Gastroesophageal sphincter (tissue), 4 donors: ENCODE measurements around the gene MAP2K6. TPM values are rescaled to one million over a fixed set of nuclear protein-coding genes. Genes with fewer than 3 reads are reported as not detected.

ENCODE experiments used
- ATAC-seq: fragments of 150-250 bp; one replicate; pipeline ENCODE4 v1.9.1; 2016; ENCODE audit warnings: mild to moderate bottlenecking, moderate library complexity
- H3K27ac ChIP-seq, 4 donors: fragments of 200-600 bp; sonication (generic) in 3 of 4; 1 replicate in 3 of 4; 2 replicates in 1 of 4; pipeline ENCODE4 v1.5.1; 2016 to 2019
- H3K27me3 ChIP-seq: fragments of 200-600 bp; sonication (generic); one replicate; pipeline ENCODE4 v1.5.1; 2019
- H3K36me3 ChIP-seq, 2 donors: fragments of 200-600 bp; sonication (generic); one replicate each; pipeline ENCODE4 v1.5.1; 2019; ENCODE audit warnings: control low read depth in 1 of 2
- H3K4me1 ChIP-seq, 3 donors: fragments of 200-600 bp; sonication (generic); 1 replicate in 2 of 3; 2 replicates in 1 of 3; pipeline ENCODE4 v1.5.1; 2016 to 2019; ENCODE audit warnings: control low read depth in 2 of 3
- H3K4me3 ChIP-seq, 2 donors: fragments of 200-600 bp; sonication (generic); one replicate each; pipeline ENCODE4 v1.5.1; 2019; ENCODE audit warnings: mild to moderate bottlenecking in 1 of 2, moderate library complexity in 1 of 2
- H3K9me3 ChIP-seq, 3 donors: fragments of 200-600 bp; sonication (generic); one replicate each; pipeline ENCODE4 v1.5.1; 2017 to 2019; ENCODE audit warnings: control low read depth in 2 of 3
- CTCF ChIP-seq, 4 experiments: fragments of 200-600 bp in 2 of 4; fragments of 450-650 bp in 2 of 4; sonication (generic) in 1 of 4; IDR thresholded peaks; one replicate each; pipeline ENCODE4 v1.5.1; 2017 to 2019; ENCODE audit warnings: antibody characterized with exemption in 4 of 4, mild to moderate bottlenecking in 2 of 4, moderate library complexity in 2 of 4
- EP300 ChIP-seq: sonication (generic); formaldehyde crosslinking; IDR thresholded peaks from one replicate; pipeline ENCODE4 v1.6.1; 2017; ENCODE audit warnings: antibody characterized with exemption, mild to moderate bottlenecking
- POLR2A ChIP-seq, 2 donors: fragments of 450-650 bp; IDR thresholded peaks; one replicate each; pipeline ENCODE4 v1.6.1; 2017; ENCODE audit warnings: antibody characterized with exemption in 2 of 2, mild to moderate bottlenecking in 2 of 2, moderate library complexity in 1 of 2
- POLR2AphosphoS5 ChIP-seq: sonication (generic); formaldehyde crosslinking; IDR thresholded peaks from one replicate; pipeline ENCODE4 v1.6.1; 2017; ENCODE audit warnings: antibody characterized with exemption
- WGBS, 2 donors: methylation state at CpG; one replicate each; pipeline ENCODE4 v1.1.5; 2018; ENCODE audit warnings: low coverage in 1 of 2; 5-methylcytosine and 5-hydroxymethylcytosine counted together
- total RNA-seq, 4 donors: library from RNA; depleted of rRNA; stranded (reverse); fragments of >200 nt; gene quantifications; one replicate each; pipeline ENCODE4 v1.1.0, GENCODE V29; 2016

Gene MAP2K6
- total RNA-seq, 4 donors from 2014 or later, result 0.69 to 8.7 (median 2.4) TPM

- 81 to 88% methylated on average over 7 of the region's 7 CpGs for WGBS, 2 donors
- H3K36me3 ChIP-seq, result no peaks in the 10 kb centered on the region
- H3K9me3 ChIP-seq, result no peaks in the 10 kb centered on the region
- no peak overlapping the region for H3K27ac ChIP-seq
- TF ChIP-seq POLR2AphosphoS5, result no peak
- no peak for TF ChIP-seq CTCF (IDR thresholded peaks at IDR 0.05)
- no peak for TF ChIP-seq POLR2A (IDR thresholded peaks at IDR 0.05)
- no peak for TF ChIP-seq EP300
- no peaks in the 10 kb centered on the region for H3K27me3 ChIP-seq
- no peak for ATAC-seq
- H3K4me3 ChIP-seq, result no peak overlapping the region
- no peaks in the 10 kb centered on the region for H3K4me1 ChIP-seq
Measured at GRCh38 chr17:69388822-69389442, 25.6 kb upstream of the MAP2K6 start.

- no peaks in the 10 kb centered on the region for H3K4me1 ChIP-seq
- no peak for ATAC-seq
- TF ChIP-seq POLR2A (IDR thresholded peaks at IDR 0.05) (no peak), EP300 (no peak), POLR2AphosphoS5 (no peak)
- 68 to 79% methylated on average over 10 to 15 of the region's 15 CpGs for WGBS, 2 donors
- H3K9me3 ChIP-seq, result no peaks in the 10 kb centered on the region
- H3K36me3 ChIP-seq, result no peaks in the 10 kb centered on the region
- H3K27ac ChIP-seq, result no peak overlapping the region
- H3K27me3 ChIP-seq, result no peaks in the 10 kb centered on the region
- no peak overlapping the region for H3K4me3 ChIP-seq
Measured at GRCh38 chr17:69390795-69391501, 23.5 kb upstream of the MAP2K6 start.

- Histone ChIP-seq H3K27ac (no peak overlapping the region), H3K4me1 (no peaks in the 10 kb centered on the region), H3K36me3 (no peaks in the 10 kb centered on the region), H3K4me3 (no peak overlapping the region), H3K9me3 (no peaks in the 10 kb centered on the region), H3K27me3 (no peaks in the 10 kb centered on the region)
- 63 to 67% methylated on average over 3 of the region's 3 CpGs for WGBS, 2 donors
- no peak for TF ChIP-seq CTCF (IDR thresholded peaks at IDR 0.05)
- no peak for TF ChIP-seq POLR2AphosphoS5
- no peak for TF ChIP-seq POLR2A (IDR thresholded peaks at IDR 0.05)
- no peak for TF ChIP-seq EP300
- ATAC-seq, result no peak
Measured at GRCh38 chr17:69401251-69401650, 13.2 kb upstream of the MAP2K6 start.

- Histone ChIP-seq H3K27ac (no peak overlapping the region), H3K27me3 (no peaks in the 10 kb centered on the region), H3K9me3 (no peaks in the 10 kb centered on the region), H3K36me3 (no peaks in the 10 kb centered on the region), H3K4me3 (no peak overlapping the region), H3K4me1 (no peaks in the 10 kb centered on the region)
- TF ChIP-seq CTCF (IDR thresholded peaks at IDR 0.05), result no peak
- TF ChIP-seq EP300, result no peak
- no peak for TF ChIP-seq POLR2AphosphoS5
- no peak for TF ChIP-seq POLR2A (IDR thresholded peaks at IDR 0.05)
- 81 to 92% methylated on average over 5 to 7 of the region's 7 CpGs for whole genome bisulfite sequencing, 2 donors
- ATAC-seq, result no peak
Measured at GRCh38 chr17:69402052-69402451, 12.4 kb upstream of the MAP2K6 start.

GRCh38 chr17:69404399-69404798 lies 10.1 kb upstream of the MAP2K6 start:
- Histone ChIP-seq H3K4me1 (no peaks in the 10 kb centered on the region), H3K36me3 (no peaks in the 10 kb centered on the region), H3K27ac (no peak overlapping the region), H3K27me3 (no peaks in the 10 kb centered on the region), H3K9me3 (no peaks in the 10 kb centered on the region), H3K4me3 (no peak overlapping the region)
- 88 to 90% methylated on average over 5 of the region's 5 CpGs for WGBS, 2 donors
- no peak for ATAC-seq
- no peak for TF ChIP-seq EP300
- TF ChIP-seq POLR2AphosphoS5, result no peak
- TF ChIP-seq POLR2A (IDR thresholded peaks at IDR 0.05), result no peak
- TF ChIP-seq CTCF (IDR thresholded peaks at IDR 0.05), result no peak
